Left cardiac atrium (tissue), 2 donors: ENCODE results near the gene TMEM202. TPM values are rescaled to one million over a fixed set of nuclear protein-coding genes. Genes with fewer than 3 reads are reported as not detected.

Source experiments
- total RNA-seq, 2 donors: library from RNA; stranded (reverse); fragmentation: NEBNext Ultra II Directional; extraction: Animal tissue kit (Norgen Biotek cat#: 25700); gene quantifications; one replicate each; pipeline ENCODE4 v1.2.1, GENCODE V29; 2021
- donor health status: DM: no; HTN: yes; CAD: no; lungs with severe emphysema.
- donor health status: DM: yes; HTN: yes; CAD: no.

TMEM202 gene
- total RNA-seq, 2 donors from 2014 or later = not detected

Other genes starting within 250 kb of the TMEM202 start
- gene GRAMD2A, start 200.5 kb upstream of the TMEM202 start, total RNA-seq = not detected
- gene PKM, start 167.1 kb upstream of the TMEM202 start, total RNA-seq = 1,000 to 10,000 TPM in 1 of 2 donors, 100 to 1,000 TPM in 1; 881 to 1,100 TPM
- 10 to 100 TPM; 30.4 to 36.0 TPM for gene PARP6, start 125.8 kb upstream of the TMEM202 start, total RNA-seq
- 1 to 10 TPM in 1 of 2 donors, under 1 TPM in 1; 0.86 to 1.0 TPM for gene CELF6, start 78.1 kb upstream of the TMEM202 start, total RNA-seq
- 10 to 100 TPM; 78.2 to 82.3 TPM for gene HEXA, start 22.3 kb upstream of the TMEM202 start, total RNA-seq
- 100 to 1,000 TPM; 141 to 142 TPM for gene ARIH1, start 76.0 kb downstream of the TMEM202 start, total RNA-seq